HCT116 (cell line): Measurements from ENCODE around the gene ABCC1. TPM values are rescaled to one million over a fixed set of nuclear protein-coding genes. Genes with fewer than 3 reads are reported as not detected.

Experiments
- ATAC-seq: fragments of 200-7000 bp; cut with Tn5 transposase; 2 replicates; pipeline ENCODE4 v1.9.1; 2020; ENCODE audit warnings: mild to moderate bottlenecking, moderate library complexity
- BruUV-seq: library from RNA; stranded (reverse); fragments of 400-500 nt; replicated peaks from 2 replicates; lab custom pipeline; 2021; lab: Mats Ljungman, UMichigan
- CTCF ChIA-PET: fragments of 300-600 bp; sonication (Branson Sonifier 250); formaldehyde crosslinking; loops from one replicate; lab custom pipeline; 2021; ENCODE audit warnings: antibody characterized with exemption; lab: Charles Lee
- POLR2A ChIA-PET: fragments of 300-600, 350-600 bp; sonication (Branson Sonifier 250); formaldehyde crosslinking; loops from one replicate; lab custom pipeline; 2021; ENCODE audit warnings: antibody characterized with exemption; lab: Charles Lee
- RAD21 ChIA-PET, 2 experiments: fragments of 300-600 bp; sonication (Branson Sonifier 250); formaldehyde crosslinking; loops; one replicate each; lab custom pipeline; 2023; ENCODE audit warnings: low total read pairs in 2 of 2; ENCODE audit not compliant: uncharacterized antibody in 2 of 2, unreplicated experiment in 2 of 2, low non-redundant PET in 1 of 2; lab: Charles Lee
- DNase-seq: peaks from one replicate; pipeline ENCODE4 v3.0.0-alpha.2; 2010; ENCODE audit warnings: low read depth, low spot score
- H2AFZ ChIP-seq: fragments of 200-600 bp; shearing (Covaris generic), sonication (generic); 2 replicates; pipeline ENCODE4 v1.6.1; 2017; ENCODE audit warnings: low read depth, mixed run types, mixed read lengths, antibody characterized with exemption, low read length; ENCODE audit not compliant: poor library complexity, severe bottlenecking
- H3K27ac ChIP-seq: 2 replicates; pipeline ENCODE4 v1.5.1; 2012; ENCODE audit warnings: low read depth, low read length
- H3K27me3 ChIP-seq: fragments of 200-600 bp; sonication (generic); 2 replicates; pipeline ENCODE4 v1.6.1; 2016; ENCODE audit warnings: mixed run types, low read length, mixed read lengths; ENCODE audit not compliant: insufficient read depth
- H3K36me3 ChIP-seq, 2 experiments: fragments of 200-500 bp in 1 of 2; fragments of 200-600 bp in 1 of 2; sonication (Bioruptor generic) in 1 of 2; sonication (generic) in 1 of 2; 2 replicates each; pipeline versions ENCODE4 v1.5.1 to v1.6.1; 2014 to 2016; ENCODE audit warnings: low read length in 2 of 2, inconsistent platforms in 1 of 2, mixed read lengths in 1 of 2, mixed run types in 1 of 2; ENCODE audit not compliant: insufficient read depth in 2 of 2, control insufficient read depth in 1 of 2
- H3K4me1 ChIP-seq, 2 experiments: fragments of 200-600 bp in 1 of 2; sonication (generic) in 1 of 2; 2 replicates each; pipeline versions ENCODE4 v1.5.1 to v1.6.1; 2012 to 2017; ENCODE audit warnings: low read length in 2 of 2, inconsistent platforms in 1 of 2, mild to moderate bottlenecking in 1 of 2, mixed read lengths in 1 of 2, mixed run types in 1 of 2, moderate library complexity in 1 of 2; ENCODE audit not compliant: insufficient read depth in 2 of 2, control insufficient read depth in 1 of 2
- H3K4me2 ChIP-seq: fragments of 200-600 bp; sonication (generic); 2 replicates; pipeline ENCODE4 v1.6.1; 2017; ENCODE audit warnings: mixed run types, low read length, mixed read lengths
- H3K4me3 ChIP-seq, 2 experiments: fragments of 200-600 bp in 1 of 2; sonication (generic) in 1 of 2; replicated peaks in 1 of 2; 2 replicates each; pipeline ENCODE4 v1.5.1; 2011 to 2016; ENCODE audit warnings: low read length in 2 of 2, control low read depth in 1 of 2, low read depth in 1 of 2, mild to moderate bottlenecking in 1 of 2, mixed read lengths in 1 of 2, mixed run types in 1 of 2
- H3K79me2 ChIP-seq: fragments of 200-600 bp; sonication (generic); 2 replicates; pipeline ENCODE4 v1.6.1; 2017; ENCODE audit warnings: mild to moderate bottlenecking, mixed run types, low read length, moderate library complexity, mixed read lengths; ENCODE audit not compliant: insufficient read depth
- H3K9ac ChIP-seq: fragments of 200-600 bp; sonication (generic); 2 replicates; pipeline ENCODE4 v1.6.1; 2016; ENCODE audit warnings: low read length, mixed read lengths
- H3K9me2 ChIP-seq: fragments of 200-600 bp; sonication (generic), shearing (Covaris generic); 2 replicates; pipeline ENCODE4 v1.6.1; 2017; ENCODE audit warnings: mixed run types, mild to moderate bottlenecking, moderate library complexity; ENCODE audit not compliant: insufficient read depth
- H3K9me3 ChIP-seq, 2 experiments: fragments of 200-500 bp in 1 of 2; fragments of 200-600 bp in 1 of 2; sonication (Bioruptor generic) in 1 of 2; sonication (generic) in 1 of 2; 2 replicates each; pipeline ENCODE4 v1.6.1; 2014 to 2017; ENCODE audit warnings: low read length in 2 of 2, mixed read lengths in 2 of 2, inconsistent platforms in 1 of 2, low read depth in 1 of 2, mild to moderate bottlenecking in 1 of 2, mixed run types in 1 of 2, moderate library complexity in 1 of 2; ENCODE audit not compliant: control insufficient read depth in 1 of 2, insufficient read depth in 1 of 2
- H4K20me1 ChIP-seq: fragments of 200-600 bp; sonication (generic), shearing (Covaris generic); 2 replicates; pipeline ENCODE4 v1.6.1; 2017; ENCODE audit warnings: mixed run types, mild to moderate bottlenecking, moderate library complexity; ENCODE audit not compliant: insufficient read depth
- CBX3 ChIP-seq: IDR thresholded peaks from 2 replicates; pipeline ENCODE4 v1.6.1; 2012; ENCODE audit warnings: low read depth
- CEBPB ChIP-seq: IDR thresholded peaks from 2 replicates; pipeline ENCODE4 v1.6.1; 2012; ENCODE audit warnings: low read depth
- EGR1 ChIP-seq: IDR thresholded peaks from 2 replicates; pipeline ENCODE4 v1.6.1; 2012; ENCODE audit warnings: low read depth
- ELF1 ChIP-seq: IDR thresholded peaks from 2 replicates; pipeline ENCODE4 v1.6.1; 2012; ENCODE audit warnings: low read depth, borderline replicate concordance
- EZH2 ChIP-seq: fragments of 200-600 bp; sonication (generic); IDR thresholded peaks from 2 replicates; pipeline ENCODE4 v1.6.1; 2017; ENCODE audit warnings: antibody characterized with exemption, mixed run types
- EZH2phosphoT487 ChIP-seq: fragments of 200-600 bp; IDR thresholded peaks from 2 replicates; pipeline ENCODE4 v1.6.1; 2018; ENCODE audit warnings: antibody characterized with exemption, borderline replicate concordance
- FOSL1 ChIP-seq: IDR thresholded peaks from 2 replicates; pipeline ENCODE4 v1.6.1; 2012; ENCODE audit warnings: low read depth
- JUND ChIP-seq: IDR thresholded peaks from 2 replicates; pipeline ENCODE4 v1.6.1; 2012
- MAX ChIP-seq: IDR thresholded peaks from 2 replicates; pipeline ENCODE4 v1.6.1; 2012
- POLR2A ChIP-seq: IDR thresholded peaks from 2 replicates; pipeline ENCODE4 v1.7.0; 2011; ENCODE audit warnings: borderline replicate concordance; ENCODE audit not compliant: insufficient read depth, insufficient read length; ENCODE audit errors: extremely low read depth
- RAD21 ChIP-seq: IDR thresholded peaks from 2 replicates; pipeline ENCODE4 v1.6.1; 2012; ENCODE audit warnings: low read depth, mild to moderate bottlenecking
- SIN3A ChIP-seq: IDR thresholded peaks from 2 replicates; pipeline ENCODE4 v1.6.1; 2012; ENCODE audit warnings: low read depth
- SP1 ChIP-seq: IDR thresholded peaks from 2 replicates; pipeline ENCODE4 v1.6.1; 2012; ENCODE audit warnings: low read depth
- SRF ChIP-seq: IDR thresholded peaks from 2 replicates; pipeline ENCODE4 v1.6.1; 2012; ENCODE audit warnings: low read depth
- TCF7L2 ChIP-seq: IDR thresholded peaks from 2 replicates; pipeline ENCODE4 v1.7.0; 2011; ENCODE audit warnings: borderline replicate concordance, inconsistent platforms; ENCODE audit not compliant: insufficient read depth, insufficient read length; ENCODE audit errors: extremely low read depth
- YY1 ChIP-seq: IDR thresholded peaks from 2 replicates; pipeline ENCODE4 v1.6.1; 2011; ENCODE audit warnings: low read length, low read depth, moderate library complexity, mild to moderate bottlenecking; ENCODE audit not compliant: insufficient replicate concordance; ENCODE audit errors: extremely low read depth
- ZFX ChIP-seq: fragments of 450-650 bp; IDR thresholded peaks from 2 replicates; pipeline ENCODE4 v1.6.1; 2017
- intact Hi-C: fragments of 100-400 bp; cut with micrococcal nuclease; formaldehyde crosslinking; loops from 2 replicates; pipeline ENCODE4 v1.10.0; 2022
- total RNA-seq: library from RNA; stranded (reverse); gene quantifications from one replicate; pipeline ENCODE4 v1.2.1, GENCODE V29; 2021; ENCODE audit not compliant: unreplicated experiment

Gene ABCC1
- total RNA-seq, 1 experiment from 2014 or later, result 61.9 TPM

GRCh38 chr16:16120044-16120381, 170.6 kb downstream of the ABCC1 start:
- H3K79me2 ChIP-seq, result peaks cover 4% of the 10 kb centered on the region; the same call in 1 of the 2 replicates
- H3K36me3 ChIP-seq, result peaks cover 22 to 59% of the 10 kb centered on the region in 2 experiments
- no peak overlapping the region for H3K9ac ChIP-seq
- no peak overlapping the region for H2AFZ ChIP-seq
- no peaks in the 10 kb centered on the region for H3K27me3 ChIP-seq
- TF ChIP-seq TCF7L2, result no peak
- no peak for TF ChIP-seq YY1
- no peak for TF ChIP-seq RAD21
- TF ChIP-seq CEBPB, result no peak
- no peak for TF ChIP-seq FOSL1
- TF ChIP-seq EGR1, result no peak
- TF ChIP-seq SIN3A, result no peak
- TF ChIP-seq MAX, result no peak
- no peak for TF ChIP-seq CBX3
- TF ChIP-seq ELF1, result no peak
- TF ChIP-seq SP1, result no peak
- TF ChIP-seq ZFX, result no peak
- TF ChIP-seq JUND, result no peak
- no peak for TF ChIP-seq EZH2phosphoT487
- TF ChIP-seq POLR2A, result no peak
- TF ChIP-seq SRF, result no peak
- TF ChIP-seq EZH2, result no peak
- H3K4me3 ChIP-seq, result no peak overlapping the region
- H3K4me2 ChIP-seq, result no peak overlapping the region
- H3K9me3 ChIP-seq, result peaks cover 4 to 7% of the 10 kb centered on the region in 2 experiments; a peak in 2 of 4 replicates
- ChIA-PET CTCF (no interaction called here), POLR2A (no interaction called here), RAD21 (no interaction called here)
- DNase-seq, result no peak
- intact Hi-C loops, result loop anchor here (10.0 kb wide), 1 partner anchor 415 kb away; no protein-coding TSS in a partner anchor
- no peak overlapping the region for H3K27ac ChIP-seq
- H3K9me2 ChIP-seq, result no peaks in the 10 kb centered on the region
- no TSS peak for BruUV-seq
- no peaks in the 10 kb centered on the region for H3K4me1 ChIP-seq
- ATAC-seq, result no peak
- no peaks in the 10 kb centered on the region for H4K20me1 ChIP-seq
